Measurements from ENCODE around the gene HRCT1.
"Not testable (repeated sequence)": the region's sequence is repeated elsewhere in the genome, so short reads cannot be mapped to it uniquely, and the experiment has no call there.

The HRCT1 gene

DNA sequence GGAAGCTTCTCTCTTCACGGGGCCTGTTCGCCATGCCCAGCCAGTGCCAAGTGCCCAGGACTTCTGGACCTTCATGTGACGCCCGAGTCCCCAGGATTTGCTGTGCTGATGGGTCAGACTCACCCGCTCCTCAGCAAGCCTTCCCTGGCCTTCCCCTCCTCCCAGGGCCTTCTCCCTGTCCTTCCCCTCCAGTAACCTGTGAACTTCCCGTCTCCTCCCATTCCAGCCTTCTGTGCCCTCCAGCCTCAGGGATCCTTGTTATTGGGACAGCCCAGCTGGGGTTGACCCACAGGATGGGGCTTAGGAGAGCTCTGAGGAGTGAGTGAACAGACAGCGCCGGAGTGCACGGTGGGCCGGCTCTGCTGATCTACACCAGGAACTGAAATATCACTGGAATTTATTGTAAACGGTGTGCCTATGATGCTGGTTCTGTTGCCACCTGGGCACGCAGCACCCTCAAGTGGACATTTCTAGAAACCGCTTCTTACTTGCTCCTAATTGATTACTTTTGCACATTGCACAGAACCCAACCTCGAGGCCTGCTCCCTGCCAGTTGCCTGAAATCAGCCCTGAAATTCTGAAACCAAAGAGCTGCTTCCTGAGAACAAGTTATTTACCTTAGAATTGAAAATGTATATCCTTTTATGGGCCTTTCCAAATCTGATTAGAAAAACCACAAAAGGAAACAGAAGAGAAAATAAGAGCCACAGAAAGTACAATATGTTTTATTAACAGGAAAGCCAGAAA, 4.8 kb downstream of the HRCT1 start:
- TF ChIP-seq, protein P1, sequence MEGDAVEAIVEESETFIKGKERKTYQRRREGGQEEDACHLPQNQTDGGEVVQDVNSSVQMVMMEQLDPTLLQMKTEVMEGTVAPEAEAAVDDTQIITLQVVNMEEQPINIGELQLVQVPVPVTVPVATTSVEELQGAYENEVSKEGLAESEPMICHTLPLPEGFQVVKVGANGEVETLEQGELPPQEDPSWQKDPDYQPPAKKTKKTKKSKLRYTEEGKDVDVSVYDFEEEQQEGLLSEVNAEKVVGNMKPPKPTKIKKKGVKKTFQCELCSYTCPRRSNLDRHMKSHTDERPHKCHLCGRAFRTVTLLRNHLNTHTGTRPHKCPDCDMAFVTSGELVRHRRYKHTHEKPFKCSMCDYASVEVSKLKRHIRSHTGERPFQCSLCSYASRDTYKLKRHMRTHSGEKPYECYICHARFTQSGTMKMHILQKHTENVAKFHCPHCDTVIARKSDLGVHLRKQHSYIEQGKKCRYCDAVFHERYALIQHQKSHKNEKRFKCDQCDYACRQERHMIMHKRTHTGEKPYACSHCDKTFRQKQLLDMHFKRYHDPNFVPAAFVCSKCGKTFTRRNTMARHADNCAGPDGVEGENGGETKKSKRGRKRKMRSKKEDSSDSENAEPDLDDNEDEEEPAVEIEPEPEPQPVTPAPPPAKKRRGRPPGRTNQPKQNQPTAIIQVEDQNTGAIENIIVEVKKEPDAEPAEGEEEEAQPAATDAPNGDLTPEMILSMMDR (IDR thresholded peaks at IDR 0.05; ENCODE audit: unreplicated experiment in 3 of 3): peak in 2 of 3 experiments; percentile 17 to 19
- Mint-ChIP-seq H3K27ac (peak overlapping the region; percentile 50 to 90 (median 89)), H3K27me3 (ENCODE audit: low read depth) (no peaks in the 10 kb centered on the region), H3K4me1 (peaks cover 45% of the 10 kb centered on the region), H3K36me3 (ENCODE audit: low read depth) (no peaks in the 10 kb centered on the region), H3K4me3 (peak overlapping the region in 1 of 3 experiments; percentile 6), H3K9me3 (no peaks in the 10 kb centered on the region)

DNA sequence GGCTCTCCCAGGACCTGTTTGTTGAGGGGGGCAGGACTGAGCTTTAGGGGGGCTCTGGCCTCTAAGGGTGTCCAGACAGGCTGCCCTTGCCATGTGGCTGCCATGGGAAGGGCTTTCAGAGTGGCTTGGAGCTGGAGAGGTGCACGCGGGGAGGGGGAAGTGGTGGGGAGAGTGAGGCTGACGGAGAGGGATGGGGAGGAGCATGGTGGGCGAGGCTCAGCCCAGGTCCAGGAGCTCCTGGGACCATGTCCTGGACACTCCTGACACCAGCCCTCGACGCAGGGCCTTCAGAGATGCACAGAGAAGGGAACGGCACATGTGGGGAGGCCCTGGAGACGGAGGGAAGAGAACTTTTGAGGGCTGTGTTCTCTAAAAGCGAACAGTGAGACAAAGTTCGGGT, 5.7 kb downstream of the HRCT1 start:
- Mint-ChIP-seq H3K9me3 (no peaks in the 10 kb centered on the region), H3K36me3 (ENCODE audit: low read depth) (no peaks in the 10 kb centered on the region), H3K27me3 (ENCODE audit: low read depth) (no peaks in the 10 kb centered on the region), H3K27ac (no peak overlapping the region), H3K4me3 (no peak overlapping the region), H3K4me1 (peaks cover 38% of the 10 kb centered on the region)
- TF ChIP-seq, protein P1 (IDR thresholded peaks at IDR 0.05; ENCODE audit: unreplicated experiment in 3 of 3): no peak

DNA sequence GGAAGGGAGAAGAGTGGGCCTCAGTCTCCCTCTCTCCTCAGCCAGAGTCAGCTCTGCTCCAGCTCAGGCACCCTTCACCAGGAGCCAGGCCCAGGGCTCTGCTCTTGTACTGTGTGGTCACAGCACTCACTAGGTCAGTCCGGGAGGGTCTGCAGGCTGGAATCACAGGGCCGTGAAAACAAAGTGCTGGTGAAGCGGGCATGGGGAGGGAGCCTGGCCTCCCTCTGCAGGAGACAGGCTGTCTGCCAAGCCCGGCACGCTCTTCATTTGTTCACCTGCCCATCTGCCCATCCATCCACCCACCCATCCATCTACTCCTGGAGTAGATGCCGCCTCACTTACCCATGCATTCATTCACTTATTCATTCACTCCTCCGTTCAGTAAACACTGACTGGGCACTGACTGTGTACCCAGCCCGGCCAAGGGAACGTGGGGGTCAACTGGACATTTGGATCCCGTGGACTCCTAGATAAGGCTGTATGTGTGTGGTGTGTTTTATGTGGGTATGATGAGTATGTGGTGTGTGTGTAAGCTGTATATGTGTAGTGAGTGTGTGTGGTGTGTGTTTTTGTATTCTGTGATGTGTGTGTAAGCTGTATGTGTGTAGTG, 6.9 kb downstream of the HRCT1 start:
- Mint-ChIP-seq H3K27me3 (ENCODE audit: low read depth) (no peaks in the 10 kb centered on the region), H3K4me1 (peaks cover 28% of the 10 kb centered on the region), H3K9me3 (no peaks in the 10 kb centered on the region), H3K27ac (no peak overlapping the region), H3K36me3 (ENCODE audit: low read depth) (no peaks in the 10 kb centered on the region), H3K4me3 (no peak overlapping the region)
- TF ChIP-seq, protein P1 (IDR thresholded peaks at IDR 0.05; ENCODE audit: unreplicated experiment in 3 of 3): no peak

DNA sequence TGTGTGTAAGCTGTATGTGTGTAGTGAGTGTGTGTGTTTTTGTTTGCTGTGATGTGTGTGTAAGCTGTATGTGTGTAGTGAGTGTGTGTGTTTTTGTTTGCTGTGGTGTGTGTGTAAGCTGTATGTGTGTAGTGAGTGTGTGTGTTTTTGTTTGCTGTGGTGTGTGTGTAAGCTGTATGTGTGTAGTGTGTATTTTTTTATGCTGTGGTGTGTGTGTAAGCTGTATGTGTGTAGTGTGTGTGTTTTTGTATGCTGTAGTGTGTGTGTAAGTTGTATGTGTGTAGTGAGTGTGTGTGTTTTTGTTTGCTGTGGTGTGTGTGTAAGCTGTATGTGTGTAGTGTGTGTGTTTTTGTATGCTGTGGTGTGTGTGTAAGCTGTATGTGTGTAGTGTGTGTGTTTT, 7.4 kb downstream of the HRCT1 start:
- not testable (repeated sequence) for H3K4me3 Mint-ChIP-seq

DNA sequence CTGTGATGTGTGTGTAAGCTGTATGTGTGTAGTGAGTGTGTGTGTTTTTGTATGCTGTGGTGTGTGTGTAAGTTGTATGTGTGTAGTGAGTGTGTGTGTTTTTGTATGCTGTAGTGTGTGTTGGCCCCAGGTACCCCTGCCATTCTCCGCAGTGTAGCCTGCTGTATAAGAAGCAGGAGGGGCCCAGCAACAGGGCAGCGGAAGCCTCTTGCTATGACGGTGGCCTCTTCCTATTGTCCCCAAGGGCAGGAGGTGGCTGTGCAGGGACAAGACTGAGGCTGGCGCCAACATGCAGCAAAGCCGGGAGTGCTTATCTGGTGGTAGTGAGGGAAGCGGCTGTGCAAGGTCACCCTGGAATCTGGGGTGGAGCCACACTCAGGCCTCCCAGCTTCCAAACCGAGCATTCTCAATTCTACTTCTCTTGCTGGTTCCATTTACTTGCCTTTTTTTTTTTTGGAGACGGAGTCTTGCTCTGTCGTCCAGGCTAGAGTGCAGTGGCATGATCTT, 8.4 kb downstream of the HRCT1 start:
- H3K27me3 Mint-ChIP-seq (ENCODE audit: low read depth): no peaks in the 10 kb centered on the region
- TF ChIP-seq, protein P1 (IDR thresholded peaks at IDR 0.05; ENCODE audit: unreplicated experiment in 3 of 3): no peak
- H3K27ac Mint-ChIP-seq: no peak overlapping the region
- no peaks in the 10 kb centered on the region for H3K9me3 Mint-ChIP-seq
- no peak overlapping the region for H3K4me3 Mint-ChIP-seq
- H3K4me1 Mint-ChIP-seq: peaks cover 25% of the 10 kb centered on the region
- no peaks in the 10 kb centered on the region for H3K36me3 Mint-ChIP-seq (ENCODE audit: low read depth)

More for the DNA sequence above, 7.4 kb downstream of the HRCT1 start:
- H3K27ac Mint-ChIP-seq; H3K27me3 Mint-ChIP-seq (ENCODE audit: low read depth); H3K9me3 Mint-ChIP-seq; H3K36me3 Mint-ChIP-seq (ENCODE audit: low read depth): not testable (repeated sequence)
- H3K4me1 Mint-ChIP-seq: peaks cover 25% of the 10 kb centered on the region

DNA sequence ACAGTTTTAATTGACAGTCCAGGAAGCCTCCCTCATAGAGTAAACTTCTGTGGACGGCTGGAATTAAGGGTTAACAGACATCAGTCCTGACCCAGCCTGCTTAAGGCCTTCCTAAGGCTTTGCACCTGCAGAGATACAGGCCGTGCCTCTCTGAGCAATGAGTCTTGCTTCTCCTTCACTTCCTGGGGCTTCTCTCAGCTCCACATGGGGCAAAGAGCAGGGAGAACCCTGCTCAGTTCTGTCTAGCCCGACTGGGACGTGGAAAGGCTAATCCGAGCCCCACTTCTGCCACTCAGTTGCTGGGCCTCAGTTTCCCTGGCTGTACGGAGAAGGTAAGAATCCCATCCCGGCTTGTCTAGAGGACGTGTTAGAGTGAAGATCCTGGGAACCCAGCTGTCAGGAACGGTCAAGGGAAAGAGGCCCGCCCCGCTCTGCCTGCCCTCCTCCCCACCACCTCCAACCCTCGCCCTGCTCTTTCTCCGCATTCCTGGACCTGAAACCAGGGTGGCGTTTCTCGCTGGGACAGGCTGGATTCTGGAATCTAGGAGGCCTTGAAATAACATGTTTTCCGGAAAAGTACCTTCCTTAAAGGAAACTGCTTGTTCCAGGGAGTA, 9.8 kb downstream of the HRCT1 start:
- H3K27ac Mint-ChIP-seq: peak overlapping the region in 2 of 3 experiments; percentile 22 to 25
- TF ChIP-seq, protein P1 (IDR thresholded peaks at IDR 0.05; ENCODE audit: unreplicated experiment in 3 of 3): no peak
- no peaks in the 10 kb centered on the region for H3K27me3 Mint-ChIP-seq (ENCODE audit: low read depth)
- H3K4me3 Mint-ChIP-seq: no peak overlapping the region
- peaks cover 26% of the 10 kb centered on the region for H3K4me1 Mint-ChIP-seq
- no peaks in the 10 kb centered on the region for H3K9me3 Mint-ChIP-seq
- H3K36me3 Mint-ChIP-seq (ENCODE audit: low read depth): no peaks in the 10 kb centered on the region
